ENCODE results near the gene KLHL7. TPM values are rescaled to one million over a fixed set of nuclear protein-coding genes. Genes with fewer than 3 reads are reported as not detected.

Gene KLHL7
- polyA plus RNA-seq, 2 of the 4 experiments (the other 2 are of a cell fraction): 23.3 to 45.4 TPM

DNA sequence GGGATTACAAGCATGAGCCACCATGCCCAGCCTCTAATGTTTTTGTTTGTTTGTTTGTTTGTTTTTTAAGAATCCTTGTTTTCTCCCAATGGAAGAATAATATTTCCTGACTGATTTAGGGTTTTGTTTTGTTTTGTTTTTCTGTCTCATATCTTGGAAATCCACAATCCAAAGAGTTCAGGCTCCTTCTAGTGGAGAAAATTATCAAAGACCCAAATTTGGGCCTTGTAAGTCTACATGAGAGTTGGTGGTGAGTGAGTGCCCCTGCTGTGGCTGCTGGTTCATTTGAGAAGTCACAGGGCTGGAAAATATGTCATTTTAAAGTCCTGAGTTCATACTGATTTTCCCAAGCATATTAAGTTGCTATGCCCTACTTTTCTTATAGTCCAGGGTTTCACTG, 33.5 kb upstream of the KLHL7 start:
- ChIA-PET CTCF (interaction anchor here (0.8 to 1.1 kb wide), 3 partner anchors 11 to 15 kb away, joined by 3 to 5 read pairs (median 3); no protein-coding TSS in a partner anchor), POLR2A (no interaction called here)
- peak in 1 of 2 experiments; percentile 9 for DNase-seq (ENCODE audit: low read depth in 1 of 2, low spot score in 1 of 2)
- Histone ChIP-seq H3K9me3 (no peaks in the 10 kb centered on the region), H3K27ac (no peak overlapping the region), H3K4me1 (peaks cover 8% of the 10 kb centered on the region; the same call in 1 of the 3 replicates), H3K4me3 (no peak overlapping the region), H3K4me2 (no peak overlapping the region)
- TF ChIP-seq, protein P1, sequence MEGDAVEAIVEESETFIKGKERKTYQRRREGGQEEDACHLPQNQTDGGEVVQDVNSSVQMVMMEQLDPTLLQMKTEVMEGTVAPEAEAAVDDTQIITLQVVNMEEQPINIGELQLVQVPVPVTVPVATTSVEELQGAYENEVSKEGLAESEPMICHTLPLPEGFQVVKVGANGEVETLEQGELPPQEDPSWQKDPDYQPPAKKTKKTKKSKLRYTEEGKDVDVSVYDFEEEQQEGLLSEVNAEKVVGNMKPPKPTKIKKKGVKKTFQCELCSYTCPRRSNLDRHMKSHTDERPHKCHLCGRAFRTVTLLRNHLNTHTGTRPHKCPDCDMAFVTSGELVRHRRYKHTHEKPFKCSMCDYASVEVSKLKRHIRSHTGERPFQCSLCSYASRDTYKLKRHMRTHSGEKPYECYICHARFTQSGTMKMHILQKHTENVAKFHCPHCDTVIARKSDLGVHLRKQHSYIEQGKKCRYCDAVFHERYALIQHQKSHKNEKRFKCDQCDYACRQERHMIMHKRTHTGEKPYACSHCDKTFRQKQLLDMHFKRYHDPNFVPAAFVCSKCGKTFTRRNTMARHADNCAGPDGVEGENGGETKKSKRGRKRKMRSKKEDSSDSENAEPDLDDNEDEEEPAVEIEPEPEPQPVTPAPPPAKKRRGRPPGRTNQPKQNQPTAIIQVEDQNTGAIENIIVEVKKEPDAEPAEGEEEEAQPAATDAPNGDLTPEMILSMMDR (IDR thresholded peaks at IDR 0.05): peak; percentile 15; the same call in 1 of the 3 replicates
- peak in 1 of 2 experiments; percentile 44; a peak in 2 of 5 replicates for TF ChIP-seq RAD21 (conservative IDR thresholded peaks at IDR 0.05 in 1 of 2, IDR thresholded peaks at IDR 0.05 in 1 of 2)
- no peak for TF ChIP-seq KDM1A (IDR thresholded peaks at IDR 0.05; ENCODE audit: low read depth)
- no peak for FAIRE-seq
- peak; percentile 61 to 63; a peak in 3 of 6 replicates for ATAC-seq

DNA sequence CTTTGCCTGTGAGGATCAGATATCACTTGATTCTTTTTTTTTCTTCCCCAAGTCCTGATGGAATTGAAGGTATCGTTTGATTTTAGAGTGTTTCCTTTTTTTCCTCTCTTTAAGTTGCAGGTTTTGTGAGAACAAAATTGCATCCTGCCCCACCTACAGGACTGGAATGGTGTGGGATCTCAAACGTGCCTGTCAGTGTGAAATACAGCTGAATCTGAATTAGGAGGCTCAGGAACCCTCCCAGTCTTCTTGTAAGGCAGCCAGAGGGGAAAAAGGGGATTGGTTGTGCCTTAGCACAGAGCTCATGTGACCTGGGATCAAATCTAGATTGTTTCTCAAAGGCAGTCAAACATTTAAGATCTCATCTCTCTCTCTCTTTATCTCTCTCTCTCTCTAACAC, 32.7 kb upstream of the KLHL7 start:
- TF ChIP-seq HOXA7 (CRISPR knock-in tag; IDR thresholded peaks at IDR 0.05): no peak
- TF ChIP-seq GATA3 (IDR thresholded peaks at IDR 0.05; ENCODE audit: borderline replicate concordance): no peak
- TF ChIP-seq KDM1A (IDR thresholded peaks at IDR 0.05; ENCODE audit: low read depth): no peak

DNA sequence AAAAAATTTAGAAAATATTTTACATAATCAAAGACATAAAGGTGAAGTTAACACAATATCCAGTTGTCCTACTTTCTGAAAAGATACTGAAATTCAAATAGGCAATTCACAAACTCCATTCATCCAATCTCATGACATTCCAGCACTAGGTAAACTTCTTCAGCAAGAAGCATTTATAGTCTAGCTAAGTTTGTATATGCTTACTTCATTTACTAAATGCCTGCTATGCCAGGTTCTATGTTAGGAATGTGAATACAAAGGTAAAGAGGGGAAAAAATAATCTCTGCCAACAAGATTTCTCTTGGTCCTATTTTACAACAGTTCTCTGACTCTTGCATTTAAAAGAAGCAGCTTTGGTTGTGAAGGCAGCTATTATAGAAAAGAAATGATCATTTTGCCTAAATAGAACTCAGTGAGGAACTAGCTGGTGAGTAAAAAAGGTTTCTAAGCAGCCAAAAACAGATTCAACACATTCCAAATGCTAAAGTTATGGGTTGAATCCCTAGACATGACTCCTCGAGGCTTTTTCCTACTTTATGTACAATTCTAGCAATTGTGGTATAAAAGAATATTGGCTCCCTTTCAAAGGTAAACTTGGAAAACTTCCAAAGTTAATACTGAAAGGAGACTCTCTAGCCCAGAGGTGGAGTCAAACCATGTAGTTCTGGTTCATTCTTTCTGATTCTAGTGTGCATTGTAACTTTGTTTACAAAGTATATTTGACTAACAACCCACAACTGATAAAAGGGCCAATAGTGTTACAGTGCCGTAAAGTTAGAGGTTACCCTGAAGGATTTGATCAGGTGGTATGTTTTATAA, 30.9 kb upstream of the KLHL7 start:
- H3K4me2 ChIP-seq: peak overlapping the region; percentile 5
- CTCF ChIA-PET: interaction anchor here (1.0 to 1.8 kb wide), 4 partner anchors 11 to 965 kb away, joined by 3 to 9 read pairs (median 4); no protein-coding TSS in a partner anchor
- WGBS (ENCODE audit: missing lambda C conversion rate): 4% methylated on average over 2 of the region's 2 CpGs
- no peaks in the 10 kb centered on the region for H3K9me3 ChIP-seq
- H3K4me1 ChIP-seq: peaks cover 8% of the 10 kb centered on the region; the same call in 1 of the 3 replicates
- no peak overlapping the region for H3K4me3 ChIP-seq
- no peak for ATAC-seq
- DNase-seq (ENCODE audit: low read depth in 1 of 2, low spot score in 1 of 2): no peak
- FAIRE-seq: no peak
- H3K27ac ChIP-seq: no peak overlapping the region
- POLR2A ChIA-PET: no interaction called here
- no peak for TF ChIP-seq CHD2 (IDR thresholded peaks at IDR 0.05; ENCODE audit: low read length, partially characterized antibody)
- TF ChIP-seq KDM1A (IDR thresholded peaks at IDR 0.05; ENCODE audit: low read depth): no peak
- TF ChIP-seq HOXA7 (CRISPR knock-in tag; IDR thresholded peaks at IDR 0.05): no peak
- no peak for TF ChIP-seq RNF2 (IDR thresholded peaks at IDR 0.05; ENCODE audit: borderline replicate concordance, low read depth)

More for the DNA sequence above, 32.7 kb upstream of the KLHL7 start:
- FAIRE-seq (no peak), ATAC-seq (peak in 1 of 2 experiments; percentile 44; a peak in 2 of 6 replicates), DNase-seq (ENCODE audit: low read depth in 1 of 2, low spot score in 1 of 2) (no peak)
- H3K4me3 ChIP-seq: no peak overlapping the region
- H3K4me2 ChIP-seq: no peak overlapping the region
- peaks cover 8% of the 10 kb centered on the region; the same call in 1 of the 3 replicates for H3K4me1 ChIP-seq
- POLR2A ChIA-PET: no interaction called here
- CTCF ChIA-PET: interaction anchor here (0.8 kb wide), 1 partner anchor 26 kb away, joined by 3 read pairs; no protein-coding TSS in a partner anchor
- no peak overlapping the region for H3K27ac ChIP-seq
- H3K9me3 ChIP-seq: no peaks in the 10 kb centered on the region
- 37% methylated on average over 2 of the region's 2 CpGs for WGBS (ENCODE audit: missing lambda C conversion rate)

DNA sequence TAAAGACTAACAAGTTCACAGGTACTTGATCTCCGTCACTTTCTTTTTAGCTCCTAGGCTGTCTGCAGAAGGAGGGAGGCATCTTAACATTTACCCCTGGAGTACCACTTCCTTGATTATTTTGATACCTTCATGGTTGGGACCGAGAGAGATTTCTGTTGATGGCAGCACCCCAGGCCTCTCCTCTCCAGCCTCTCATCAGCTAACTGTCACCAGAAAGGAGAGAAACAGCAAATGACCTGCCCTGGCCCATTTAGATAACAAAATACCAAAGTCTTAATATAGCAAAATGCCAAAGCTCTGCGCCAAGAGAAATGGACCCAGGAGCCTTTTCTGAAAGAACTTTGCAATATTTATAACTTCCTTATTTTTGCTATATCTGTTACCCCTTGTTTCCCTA, 30.0 kb upstream of the KLHL7 start:
- CTCF ChIA-PET: interaction anchor here (1.4 to 1.8 kb wide), 3 partner anchors 10 to 20 kb away, joined by 3 to 9 read pairs (median 4); no protein-coding TSS in a partner anchor
- no peak for DNase-seq (ENCODE audit: low read depth in 1 of 2, low spot score in 1 of 2)
- no peak for TF ChIP-seq NR3C1 (IDR thresholded peaks at IDR 0.05)
- TF ChIP-seq HOXB13 (CRISPR knock-in tag; IDR thresholded peaks at IDR 0.05; ENCODE audit: low read depth): no peak
- TF ChIP-seq, protein P2, sequence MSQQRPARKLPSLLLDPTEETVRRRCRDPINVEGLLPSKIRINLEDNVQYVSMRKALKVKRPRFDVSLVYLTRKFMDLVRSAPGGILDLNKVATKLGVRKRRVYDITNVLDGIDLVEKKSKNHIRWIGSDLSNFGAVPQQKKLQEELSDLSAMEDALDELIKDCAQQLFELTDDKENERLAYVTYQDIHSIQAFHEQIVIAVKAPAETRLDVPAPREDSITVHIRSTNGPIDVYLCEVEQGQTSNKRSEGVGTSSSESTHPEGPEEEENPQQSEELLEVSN (IDR thresholded peaks at IDR 0.05; ENCODE audit: borderline replicate concordance, low read depth): no peak
- TF ChIP-seq RCOR1 (IDR thresholded peaks at IDR 0.05; ENCODE audit: low read depth, low read length): no peak
- TF ChIP-seq KDM5A (IDR thresholded peaks at IDR 0.05): no peak
- TF ChIP-seq, protein P3, sequence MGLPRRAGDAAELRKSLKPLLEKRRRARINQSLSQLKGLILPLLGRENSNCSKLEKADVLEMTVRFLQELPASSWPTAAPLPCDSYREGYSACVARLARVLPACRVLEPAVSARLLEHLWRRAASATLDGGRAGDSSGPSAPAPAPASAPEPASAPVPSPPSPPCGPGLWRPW (IDR thresholded peaks at IDR 0.05): no peak
- no peak for TF ChIP-seq ESRRA (IDR thresholded peaks at IDR 0.05; ENCODE audit: borderline replicate concordance, low read length)
- Histone ChIP-seq H3K27ac (no peak overlapping the region), H3K9me3 (no peaks in the 10 kb centered on the region), H3K4me2 (no peak overlapping the region), H3K4me3 (no peak overlapping the region), H3K4me1 (peaks cover 8% of the 10 kb centered on the region; the same call in 1 of the 3 replicates)
- no peak for ATAC-seq
- no peak for FAIRE-seq
- POLR2A ChIA-PET: no interaction called here
- WGBS (ENCODE audit: missing lambda C conversion rate): 76% methylated on average over 3 of the region's 3 CpGs
